ENCODE measurements around the gene DTX1.

DNA sequence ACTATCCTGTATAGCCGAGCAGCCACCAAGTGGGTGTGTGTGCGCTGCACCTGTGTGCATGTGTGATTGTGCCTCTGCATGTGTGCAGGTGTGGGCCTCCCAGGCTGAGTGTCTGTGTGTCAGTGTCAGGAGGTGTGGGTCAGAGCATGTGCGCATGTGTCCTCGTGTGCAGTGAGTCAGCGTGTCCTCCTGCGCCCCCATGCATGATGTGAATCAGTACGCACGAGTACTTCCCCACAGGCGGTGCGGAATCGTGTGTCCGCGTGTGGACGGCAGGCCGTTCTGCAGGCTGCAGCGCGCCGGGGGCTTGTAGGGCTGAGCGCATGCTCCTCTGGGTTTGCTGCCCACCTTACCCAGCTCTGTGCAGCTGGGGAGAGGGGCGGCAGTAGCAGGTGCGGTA, 34.2 kb downstream of the DTX1 start:
- TF ChIP-seq, protein P1, sequence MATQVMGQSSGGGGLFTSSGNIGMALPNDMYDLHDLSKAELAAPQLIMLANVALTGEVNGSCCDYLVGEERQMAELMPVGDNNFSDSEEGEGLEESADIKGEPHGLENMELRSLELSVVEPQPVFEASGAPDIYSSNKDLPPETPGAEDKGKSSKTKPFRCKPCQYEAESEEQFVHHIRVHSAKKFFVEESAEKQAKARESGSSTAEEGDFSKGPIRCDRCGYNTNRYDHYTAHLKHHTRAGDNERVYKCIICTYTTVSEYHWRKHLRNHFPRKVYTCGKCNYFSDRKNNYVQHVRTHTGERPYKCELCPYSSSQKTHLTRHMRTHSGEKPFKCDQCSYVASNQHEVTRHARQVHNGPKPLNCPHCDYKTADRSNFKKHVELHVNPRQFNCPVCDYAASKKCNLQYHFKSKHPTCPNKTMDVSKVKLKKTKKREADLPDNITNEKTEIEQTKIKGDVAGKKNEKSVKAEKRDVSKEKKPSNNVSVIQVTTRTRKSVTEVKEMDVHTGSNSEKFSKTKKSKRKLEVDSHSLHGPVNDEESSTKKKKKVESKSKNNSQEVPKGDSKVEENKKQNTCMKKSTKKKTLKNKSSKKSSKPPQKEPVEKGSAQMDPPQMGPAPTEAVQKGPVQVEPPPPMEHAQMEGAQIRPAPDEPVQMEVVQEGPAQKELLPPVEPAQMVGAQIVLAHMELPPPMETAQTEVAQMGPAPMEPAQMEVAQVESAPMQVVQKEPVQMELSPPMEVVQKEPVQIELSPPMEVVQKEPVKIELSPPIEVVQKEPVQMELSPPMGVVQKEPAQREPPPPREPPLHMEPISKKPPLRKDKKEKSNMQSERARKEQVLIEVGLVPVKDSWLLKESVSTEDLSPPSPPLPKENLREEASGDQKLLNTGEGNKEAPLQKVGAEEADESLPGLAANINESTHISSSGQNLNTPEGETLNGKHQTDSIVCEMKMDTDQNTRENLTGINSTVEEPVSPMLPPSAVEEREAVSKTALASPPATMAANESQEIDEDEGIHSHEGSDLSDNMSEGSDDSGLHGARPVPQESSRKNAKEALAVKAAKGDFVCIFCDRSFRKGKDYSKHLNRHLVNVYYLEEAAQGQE (IDR thresholded peaks at IDR 0.05), result no peak
- TF ChIP-seq GABPA (IDR thresholded peaks at IDR 0.05 in 1 of 2, conservative IDR thresholded peaks at IDR 0.05 in 1 of 2) (no peak), SP1 (IDR thresholded peaks at IDR 0.05) (no peak), TAF1 (conservative IDR thresholded peaks at IDR 0.05) (no peak), RXRA (IDR thresholded peaks at IDR 0.05) (no peak), YY1 (IDR thresholded peaks at IDR 0.05) (no peak), RAD21 (IDR thresholded peaks at IDR 0.05) (no peak), JUND (IDR thresholded peaks at IDR 0.05) (no peak)
- TF ChIP-seq, protein P2, sequence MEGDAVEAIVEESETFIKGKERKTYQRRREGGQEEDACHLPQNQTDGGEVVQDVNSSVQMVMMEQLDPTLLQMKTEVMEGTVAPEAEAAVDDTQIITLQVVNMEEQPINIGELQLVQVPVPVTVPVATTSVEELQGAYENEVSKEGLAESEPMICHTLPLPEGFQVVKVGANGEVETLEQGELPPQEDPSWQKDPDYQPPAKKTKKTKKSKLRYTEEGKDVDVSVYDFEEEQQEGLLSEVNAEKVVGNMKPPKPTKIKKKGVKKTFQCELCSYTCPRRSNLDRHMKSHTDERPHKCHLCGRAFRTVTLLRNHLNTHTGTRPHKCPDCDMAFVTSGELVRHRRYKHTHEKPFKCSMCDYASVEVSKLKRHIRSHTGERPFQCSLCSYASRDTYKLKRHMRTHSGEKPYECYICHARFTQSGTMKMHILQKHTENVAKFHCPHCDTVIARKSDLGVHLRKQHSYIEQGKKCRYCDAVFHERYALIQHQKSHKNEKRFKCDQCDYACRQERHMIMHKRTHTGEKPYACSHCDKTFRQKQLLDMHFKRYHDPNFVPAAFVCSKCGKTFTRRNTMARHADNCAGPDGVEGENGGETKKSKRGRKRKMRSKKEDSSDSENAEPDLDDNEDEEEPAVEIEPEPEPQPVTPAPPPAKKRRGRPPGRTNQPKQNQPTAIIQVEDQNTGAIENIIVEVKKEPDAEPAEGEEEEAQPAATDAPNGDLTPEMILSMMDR (IDR thresholded peaks at IDR 0.05; ENCODE audit: low read depth, low read length, missing input control), result no peak
- TF ChIP-seq, protein P3, sequence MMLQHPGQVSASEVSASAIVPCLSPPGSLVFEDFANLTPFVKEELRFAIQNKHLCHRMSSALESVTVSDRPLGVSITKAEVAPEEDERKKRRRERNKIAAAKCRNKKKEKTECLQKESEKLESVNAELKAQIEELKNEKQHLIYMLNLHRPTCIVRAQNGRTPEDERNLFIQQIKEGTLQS (IDR thresholded peaks at IDR 0.05), result no peak
- TF ChIP-seq, protein P4, sequence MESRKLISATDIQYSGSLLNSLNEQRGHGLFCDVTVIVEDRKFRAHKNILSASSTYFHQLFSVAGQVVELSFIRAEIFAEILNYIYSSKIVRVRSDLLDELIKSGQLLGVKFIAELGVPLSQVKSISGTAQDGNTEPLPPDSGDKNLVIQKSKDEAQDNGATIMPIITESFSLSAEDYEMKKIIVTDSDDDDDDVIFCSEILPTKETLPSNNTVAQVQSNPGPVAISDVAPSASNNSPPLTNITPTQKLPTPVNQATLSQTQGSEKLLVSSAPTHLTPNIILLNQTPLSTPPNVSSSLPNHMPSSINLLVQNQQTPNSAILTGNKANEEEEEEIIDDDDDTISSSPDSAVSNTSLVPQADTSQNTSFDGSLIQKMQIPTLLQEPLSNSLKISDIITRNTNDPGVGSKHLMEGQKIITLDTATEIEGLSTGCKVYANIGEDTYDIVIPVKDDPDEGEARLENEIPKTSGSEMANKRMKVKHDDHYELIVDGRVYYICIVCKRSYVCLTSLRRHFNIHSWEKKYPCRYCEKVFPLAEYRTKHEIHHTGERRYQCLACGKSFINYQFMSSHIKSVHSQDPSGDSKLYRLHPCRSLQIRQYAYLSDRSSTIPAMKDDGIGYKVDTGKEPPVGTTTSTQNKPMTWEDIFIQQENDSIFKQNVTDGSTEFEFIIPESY (IDR thresholded peaks at IDR 0.05), result no peak

Measured in liver (tissue), 3 donors.